GM19452 (cell line): Measurements from ENCODE around the gene FIP1L1.
A peak's percentile ranks its signal among the peaks of the same experiment; 100 is the strongest.
"Not testable (repeated sequence)": the region's sequence is repeated elsewhere in the genome, so short reads cannot be mapped to it uniquely, and the experiment has no call there.

Experiments
- ATAC-seq: cut with Tn5 transposase; IDR thresholded peaks from one replicate; pipeline ENCODE4 v1.9.1; 2021; ENCODE audit not compliant: unreplicated experiment

The FIP1L1 gene, protein sequence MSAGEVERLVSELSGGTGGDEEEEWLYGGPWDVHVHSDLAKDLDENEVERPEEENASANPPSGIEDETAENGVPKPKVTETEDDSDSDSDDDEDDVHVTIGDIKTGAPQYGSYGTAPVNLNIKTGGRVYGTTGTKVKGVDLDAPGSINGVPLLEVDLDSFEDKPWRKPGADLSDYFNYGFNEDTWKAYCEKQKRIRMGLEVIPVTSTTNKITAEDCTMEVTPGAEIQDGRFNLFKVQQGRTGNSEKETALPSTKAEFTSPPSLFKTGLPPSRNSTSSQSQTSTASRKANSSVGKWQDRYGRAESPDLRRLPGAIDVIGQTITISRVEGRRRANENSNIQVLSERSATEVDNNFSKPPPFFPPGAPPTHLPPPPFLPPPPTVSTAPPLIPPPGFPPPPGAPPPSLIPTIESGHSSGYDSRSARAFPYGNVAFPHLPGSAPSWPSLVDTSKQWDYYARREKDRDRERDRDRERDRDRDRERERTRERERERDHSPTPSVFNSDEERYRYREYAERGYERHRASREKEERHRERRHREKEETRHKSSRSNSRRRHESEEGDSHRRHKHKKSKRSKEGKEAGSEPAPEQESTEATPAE

GRCh38 chr4:53377319-53378170 lies at the start of gene FIP1L1:
Gene FIP1L1, plus strand, starts transcription at chr4:53377641. Its CDS starts 198 bp downstream, at chr4:53377839.
- ATAC-seq, result peak; percentile 85

GRCh38 chr4:53334916-53335315 lies 42.5 kb upstream of the FIP1L1 start:
- not testable (repeated sequence) for ATAC-seq

DNA sequence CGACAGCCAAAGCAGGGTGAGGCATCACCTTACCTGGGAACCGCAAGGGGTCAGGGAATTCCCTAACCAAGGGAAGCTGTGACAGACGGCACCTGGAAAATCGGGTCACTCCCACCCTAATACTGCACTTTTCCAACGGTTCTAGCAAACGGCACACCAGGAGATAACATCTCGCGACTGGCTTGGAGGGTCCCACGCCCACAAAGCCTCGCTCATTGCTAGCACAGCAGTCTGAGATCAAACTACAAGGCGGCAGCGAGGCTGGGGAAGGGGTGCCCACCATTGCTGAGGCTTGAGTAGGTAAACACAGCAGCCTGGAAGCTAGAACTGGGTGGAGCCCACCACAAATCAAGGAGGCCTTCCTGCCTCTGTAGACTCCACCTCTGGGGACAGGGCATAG lies 37.3 kb upstream of the FIP1L1 start:
- not testable (repeated sequence) for ATAC-seq

DNA sequence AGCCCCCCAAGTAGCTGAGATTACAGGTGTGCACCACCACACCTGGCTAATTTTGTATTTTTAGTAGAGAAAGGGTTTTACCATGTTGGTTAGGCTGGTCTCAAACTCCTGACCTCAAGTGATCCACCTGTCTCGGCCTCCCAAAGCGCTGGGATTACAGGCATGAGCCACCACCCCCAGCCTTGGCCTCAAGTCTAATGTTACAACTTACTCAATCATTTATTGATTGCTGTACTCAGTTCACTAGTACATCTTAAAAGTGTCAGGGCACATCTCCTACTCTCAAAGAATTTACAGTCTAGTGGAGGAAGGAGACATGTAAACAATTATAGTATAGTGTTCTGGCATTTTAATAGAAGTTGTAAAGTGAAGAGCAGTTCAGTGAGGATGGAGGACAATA lies 31.0 kb upstream of the FIP1L1 start:
- not testable (repeated sequence) for ATAC-seq

GRCh38 chr4:53346920-53347852 lies 30.3 kb upstream of the FIP1L1 start:
- no peak for ATAC-seq

GRCh38 chr4:53348046-53348445 lies 29.4 kb upstream of the FIP1L1 start:
- no peak for ATAC-seq

GRCh38 chr4:53349091-53349491 lies 28.4 kb upstream of the FIP1L1 start:
- ATAC-seq, result no peak

GRCh38 chr4:53354012-53354722 lies 23.3 kb upstream of the FIP1L1 start:
- no peak for ATAC-seq

DNA sequence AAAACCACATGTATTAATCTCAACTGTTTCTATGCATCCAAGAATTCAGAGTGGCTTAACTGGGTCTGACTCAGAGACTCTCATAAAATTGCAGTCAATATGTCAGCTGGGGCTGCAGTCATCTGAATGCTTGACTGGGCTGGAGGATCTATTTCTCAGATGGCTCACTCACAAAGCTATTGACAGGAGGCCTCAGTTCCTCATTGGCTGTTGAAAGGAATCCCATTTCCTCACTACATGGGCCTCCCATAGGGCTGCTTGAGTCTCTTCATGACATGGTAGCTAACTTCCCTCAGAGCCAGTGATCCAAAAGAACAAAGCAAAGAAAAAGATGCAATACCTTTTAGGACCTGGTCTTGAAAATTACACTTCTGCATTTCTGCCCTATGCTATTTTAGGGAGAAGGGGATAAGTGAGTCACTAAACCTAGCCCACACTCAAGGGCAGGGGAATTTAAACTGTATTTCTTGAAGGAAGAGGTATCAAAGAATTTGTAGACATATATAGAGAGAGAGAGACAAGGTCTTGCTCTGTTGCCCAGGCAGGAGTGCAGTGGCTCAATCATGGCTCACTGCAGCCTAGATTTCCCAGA lies 21.4 kb upstream of the FIP1L1 start:
- ATAC-seq, result no peak

GRCh38 chr4:53361451-53361850 lies 16.0 kb upstream of the FIP1L1 start:
- ATAC-seq, result no peak

- ATAC-seq, result no peak
Measured at GRCh38 chr4:53362093-53362492, 15.3 kb upstream of the FIP1L1 start.

DNA sequence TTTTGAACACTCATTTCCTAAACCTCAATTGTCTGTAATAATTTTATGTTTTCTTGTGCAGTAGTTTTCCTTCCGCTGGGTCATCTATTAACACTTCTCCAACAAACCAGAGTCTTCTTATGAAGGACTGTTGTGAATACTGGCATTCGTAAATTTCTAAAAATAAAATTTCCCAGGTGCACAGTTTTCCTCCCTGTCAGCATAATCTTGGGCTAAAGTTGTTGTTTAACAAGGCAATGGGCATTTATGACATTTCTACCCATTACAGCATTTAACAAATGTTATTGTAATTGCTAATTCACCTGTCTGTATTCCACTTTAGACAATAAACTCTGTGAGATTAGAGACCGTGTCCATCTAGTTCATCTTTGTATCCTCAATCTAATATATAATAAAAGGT lies 12.8 kb upstream of the FIP1L1 start:
- ATAC-seq, result no peak

- no peak for ATAC-seq
Measured at GRCh38 chr4:53365121-53365485, 12.3 kb upstream of the FIP1L1 start.

DNA sequence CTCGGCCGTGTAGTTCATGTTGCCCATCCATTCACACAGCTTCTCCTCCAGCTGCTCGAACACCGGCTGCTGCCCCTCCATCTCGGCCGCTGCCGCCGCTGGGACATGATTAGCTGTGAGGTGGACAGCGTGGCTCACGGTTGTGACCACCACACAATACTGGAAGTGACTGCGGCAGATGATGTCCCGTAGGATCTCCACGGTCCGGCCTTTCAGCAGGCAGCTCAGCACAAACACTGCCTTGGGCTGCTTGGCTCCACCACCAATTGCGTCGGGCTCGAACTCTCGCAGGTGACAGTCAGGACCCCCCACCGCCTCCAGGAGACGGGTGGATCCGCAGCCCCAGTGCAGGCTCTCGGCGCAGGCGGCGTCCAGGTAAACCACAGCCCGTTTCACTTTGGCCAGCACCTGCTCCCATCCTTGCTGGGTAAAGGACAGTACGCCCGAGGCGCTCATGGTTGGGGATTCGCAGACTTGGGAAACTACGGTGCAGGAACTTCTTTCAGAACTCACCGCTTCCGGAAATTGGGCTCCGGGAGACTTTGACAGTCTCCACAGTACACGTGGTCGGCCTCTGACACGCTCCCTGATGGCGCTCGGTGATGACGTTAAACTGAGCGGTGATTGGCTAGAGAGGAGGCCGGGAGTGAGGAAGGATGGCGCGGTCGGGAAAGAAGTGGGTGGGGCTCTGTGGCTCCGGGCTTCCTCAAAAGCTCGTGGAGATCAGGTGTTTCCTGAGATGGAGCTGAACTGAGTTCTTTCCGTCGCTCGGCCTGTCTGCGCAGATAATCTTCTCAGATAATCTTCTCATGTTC lies 11.7 kb upstream of the FIP1L1 start, which contains the start of gene SCFD2:
TSS of gene SCFD2 (minus strand) at position 576 of the 815 bp plus-strand sequence.
- peak; percentile 98 for ATAC-seq

DNA sequence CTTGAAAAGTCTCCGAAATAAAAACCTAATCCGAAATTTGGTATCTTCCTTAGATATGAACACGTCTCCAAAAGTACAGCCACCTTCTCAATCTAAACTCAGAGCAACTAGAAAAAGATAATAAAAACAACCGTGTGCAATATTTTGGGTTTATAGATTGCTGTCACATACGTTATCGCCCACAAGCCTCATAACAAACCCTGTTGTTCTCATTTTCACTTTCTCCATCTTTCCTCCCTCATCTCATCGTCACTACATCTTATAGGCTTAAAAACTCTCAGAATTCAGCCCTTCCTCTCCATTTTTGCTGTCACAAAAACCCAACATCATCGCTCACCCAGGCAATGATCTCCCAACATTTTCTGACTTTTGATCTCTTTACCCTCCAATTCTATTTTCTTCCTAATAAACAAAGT lies 11.1 kb upstream of the FIP1L1 start:
- peak; percentile 19 for ATAC-seq

- no peak for ATAC-seq
Measured at GRCh38 chr4:53367721-53368120, 9.7 kb upstream of the FIP1L1 start.

- ATAC-seq, result no peak
Measured at GRCh38 chr4:53371049-53371448, 6.4 kb upstream of the FIP1L1 start.

DNA sequence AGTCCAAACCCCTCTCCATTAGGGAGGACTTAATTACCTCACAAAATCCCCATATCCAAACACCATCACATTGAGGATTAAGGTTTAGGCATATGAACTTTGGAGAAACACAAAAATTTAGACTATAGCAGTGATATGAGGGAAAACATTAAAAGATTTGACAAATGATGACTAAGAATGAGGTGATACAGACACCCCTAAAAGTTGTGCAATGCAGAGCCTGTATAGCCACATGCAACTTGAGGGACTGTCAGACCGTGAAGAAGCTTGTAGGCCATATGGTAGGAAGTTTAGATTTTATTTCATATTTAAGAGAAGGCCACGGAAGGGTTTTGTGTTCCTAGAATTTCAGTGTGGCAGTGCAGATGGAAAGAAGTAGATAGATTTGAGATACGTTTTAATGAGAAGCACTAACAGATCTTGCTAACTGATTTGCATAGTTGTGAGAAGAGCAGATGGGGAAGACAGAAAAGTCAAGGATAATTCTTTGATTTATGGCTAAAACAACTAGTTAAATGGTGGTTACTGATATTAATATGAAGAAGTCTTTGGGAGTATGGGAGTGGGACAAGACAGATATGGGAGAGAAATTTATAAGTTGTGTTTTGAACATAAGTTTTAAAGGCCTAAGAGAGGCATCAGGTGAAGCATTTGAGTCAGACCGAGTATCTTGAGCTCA lies 5.5 kb upstream of the FIP1L1 start:
- no peak for ATAC-seq
